GM23248 (cell line): ENCODE data around the gene DTNA.

Experiments used
- EZH2 ChIP-seq: fragments of 200-600 bp; sonication (generic); IDR thresholded peaks from 2 replicates; pipeline ENCODE4 v1.6.1; 2018; ENCODE audit warnings: antibody characterized with exemption, mild to moderate bottlenecking; ENCODE audit not compliant: insufficient read depth, poor library complexity, severe bottlenecking
- EZH2phosphoT487 ChIP-seq: fragments of 200-600 bp; sonication (generic); IDR thresholded peaks from 2 replicates; pipeline ENCODE4 v1.6.1; 2018; ENCODE audit warnings: antibody characterized with exemption, moderate library complexity, mild to moderate bottlenecking, low read depth; ENCODE audit not compliant: insufficient read depth

GRCh38 chr18:34694591-34695165, 15.4 kb upstream of the DTNA start:
- TF ChIP-seq EZH2phosphoT487 (no peak), EZH2 (no peak)
